ENCODE data around the gene PLD4. TPM values are rescaled to one million over a fixed set of nuclear protein-coding genes. Genes with fewer than 3 reads are reported as not detected.

The PLD4 gene
- total and polyA plus RNA-seq, 2 experiments from 2014 or later: not detected

GRCh38 chr14:104929268-104930230, 4.9 kb downstream of the PLD4 start:
- Histone ChIP-seq H4K20me1 (replicated peaks; ENCODE audit: insufficient read depth) (no peaks in the 10 kb centered on the region), H3K36me3 (ENCODE audit: insufficient read depth) (no peaks in the 10 kb centered on the region), H3K4me2 (no peak overlapping the region), H2AFZ (no peak overlapping the region), H3K79me2 (replicated peaks; ENCODE audit: insufficient read depth) (no peaks in the 10 kb centered on the region), H3K9me2 (ENCODE audit: insufficient read depth) (no peaks in the 10 kb centered on the region), H3K4me3 (no peak overlapping the region), H3F3A (replicated peaks; ENCODE audit: low read depth) (no peaks in the 10 kb centered on the region), H3K27me3 (ENCODE audit: insufficient read depth) (peaks cover 45% of the 10 kb centered on the region), H3K4me1 (ENCODE audit: insufficient read depth) (peaks cover 3% of the 10 kb centered on the region; the same call in 1 of the 2 replicates), H3K27ac (ENCODE audit: low read depth) (no peak overlapping the region)
- H3K27me3 Mint-ChIP-seq (ENCODE audit: insufficient read depth, low read depth, poor library complexity): peaks cover 41% of the 10 kb centered on the region
- no peak for ATAC-seq
- H3K4me1 Mint-ChIP-seq: peaks cover 2% of the 10 kb centered on the region; the same call in 1 of the 3 replicates
- TF ChIP-seq STAT1 (IDR thresholded peaks at IDR 0.05; ENCODE audit: unreplicated experiment): no peak
- no peak for TF ChIP-seq JUNB (IDR thresholded peaks at IDR 0.05; ENCODE audit: unreplicated experiment)
- no peak for TF ChIP-seq ZNF331 (CRISPR knock-in tag; IDR thresholded peaks at IDR 0.05; ENCODE audit: low read depth)
- no peak overlapping the region for H3K27ac Mint-ChIP-seq
- peaks cover 2% of the 10 kb centered on the region; the same call in 1 of the 3 replicates for H3K36me3 Mint-ChIP-seq (ENCODE audit: low read depth)
- H3K9me3 Mint-ChIP-seq: no peaks in the 10 kb centered on the region
- DNase-seq (ENCODE audit: low spot score): no peak
- H3K4me3 Mint-ChIP-seq: no peak overlapping the region; the same call in 2 of the 3 replicates

DNA sequence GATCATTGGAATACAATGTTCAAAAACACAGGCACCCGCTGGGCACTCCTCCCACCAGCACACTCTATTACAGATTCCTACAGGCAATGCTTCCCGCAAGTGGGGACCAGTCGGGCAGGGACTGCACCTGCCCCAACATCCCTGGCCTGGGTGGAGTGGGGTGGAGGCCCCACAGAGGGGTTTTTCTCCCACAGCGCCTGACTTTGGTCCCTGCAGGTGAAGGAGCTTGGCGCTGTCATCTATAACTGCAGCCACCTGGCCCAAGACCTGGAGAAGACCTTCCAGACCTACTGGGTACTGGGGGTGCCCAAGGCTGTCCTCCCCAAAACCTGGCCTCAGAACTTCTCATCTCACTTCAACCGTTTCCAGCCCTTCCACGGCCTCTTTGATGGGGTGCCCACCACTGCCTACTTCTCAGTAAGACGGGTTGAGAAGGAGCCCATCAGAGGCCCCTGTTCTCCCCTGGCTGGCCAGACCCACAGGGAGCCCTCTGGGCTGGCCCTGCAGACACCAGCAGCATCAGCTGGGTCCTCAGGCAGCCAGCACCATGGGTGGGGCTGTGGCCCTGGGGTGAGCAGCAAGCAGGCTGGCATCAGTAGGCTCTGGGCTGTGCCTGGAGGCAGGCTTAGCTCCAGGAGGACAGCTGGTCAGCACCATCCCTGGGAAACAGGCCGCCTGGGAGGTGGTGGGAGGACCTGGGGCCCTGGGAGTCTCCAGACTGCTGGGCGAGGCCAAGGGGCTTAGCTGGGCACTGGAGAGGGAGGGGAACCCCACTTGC, 6.0 kb downstream of the PLD4 start:
- Mint-ChIP-seq H3K27me3 (ENCODE audit: insufficient read depth, low read depth, poor library complexity) (peaks cover 50% of the 10 kb centered on the region), H3K36me3 (ENCODE audit: low read depth) (peaks cover 3% of the 10 kb centered on the region; the same call in 1 of the 3 replicates), H3K4me3 (no peak overlapping the region), H3K4me1 (peaks cover 2% of the 10 kb centered on the region; the same call in 1 of the 3 replicates), H3K27ac (no peak overlapping the region), H3K9me3 (no peaks in the 10 kb centered on the region)
- no peak overlapping the region for H3K4me2 ChIP-seq
- no peak for TF ChIP-seq CTCF (conservative IDR thresholded peaks at IDR 0.05; ENCODE audit: low read depth in 2 of 2)
- TF ChIP-seq ZNF462 (CRISPR knock-in tag; IDR thresholded peaks at IDR 0.05): no peak
- no peak for TF ChIP-seq POLR2AphosphoS5 (IDR thresholded peaks at IDR 0.05; ENCODE audit: low read depth)
- H3K4me1 ChIP-seq (ENCODE audit: insufficient read depth): peaks cover 3% of the 10 kb centered on the region; the same call in 1 of the 2 replicates
- H3K4me3 ChIP-seq: no peak overlapping the region
- H3K79me2 ChIP-seq (replicated peaks; ENCODE audit: insufficient read depth): no peaks in the 10 kb centered on the region
- H4K20me1 ChIP-seq (replicated peaks; ENCODE audit: insufficient read depth): no peaks in the 10 kb centered on the region
- no peak for DNase-seq (ENCODE audit: low spot score)
- no peak overlapping the region for H2AFZ ChIP-seq
- no peaks in the 10 kb centered on the region for H3F3A ChIP-seq (replicated peaks; ENCODE audit: low read depth)
- H3K27ac ChIP-seq (ENCODE audit: low read depth): no peak overlapping the region
- H3K27me3 ChIP-seq (ENCODE audit: insufficient read depth): peaks cover 56% of the 10 kb centered on the region
- H3K36me3 ChIP-seq (ENCODE audit: insufficient read depth): no peaks in the 10 kb centered on the region
- ATAC-seq: no peak
- no peaks in the 10 kb centered on the region for H3K9me2 ChIP-seq (ENCODE audit: insufficient read depth)
